Measurements from ENCODE around the gene UBE2M.
"Not testable (repeated sequence)": the region's sequence is repeated elsewhere in the genome, so short reads cannot be mapped to it uniquely, and the experiment has no call there.

UBE2M gene

DNA sequence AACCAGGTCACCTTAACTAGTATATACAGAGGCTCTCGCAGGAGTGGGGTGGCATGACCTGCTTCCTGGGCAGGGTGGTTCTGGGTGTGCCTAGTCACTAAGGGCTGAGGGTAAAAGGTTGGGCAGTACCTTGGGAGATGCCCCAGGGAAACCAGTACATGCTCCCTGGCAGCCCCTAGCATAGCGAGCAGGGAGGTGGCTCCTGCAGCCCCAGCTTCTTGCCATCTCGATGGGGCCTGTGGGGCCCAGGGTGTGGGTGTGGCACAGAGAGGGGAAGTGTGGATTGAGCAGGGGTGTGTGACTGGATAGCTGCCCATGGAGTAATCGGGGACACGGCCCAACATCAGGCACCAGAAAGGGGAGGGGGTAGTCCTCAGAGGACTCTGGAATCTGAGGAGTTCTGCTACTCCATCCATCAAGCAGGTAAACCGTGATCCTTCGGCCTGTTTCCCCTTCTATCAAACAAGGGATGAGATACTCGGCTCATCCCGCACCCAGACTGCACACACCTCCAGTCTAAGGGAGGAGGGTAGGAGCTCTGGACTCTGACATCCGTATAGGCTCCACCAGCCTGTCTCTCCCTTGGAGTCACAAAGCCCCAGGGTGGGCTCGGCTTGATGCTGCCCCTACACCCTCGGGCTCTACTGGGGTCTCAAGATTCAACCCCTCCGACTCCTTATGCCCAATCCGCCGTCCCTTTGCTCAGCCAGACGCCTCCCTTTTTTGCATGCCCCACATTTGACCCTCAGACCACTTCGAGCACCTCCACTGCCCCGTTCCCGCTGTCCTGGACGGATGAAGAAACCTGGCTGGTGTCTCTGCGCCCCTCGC is 39.9 kb downstream of the UBE2M start:
- H3K4me3 ChIP-seq (ENCODE audit: low read length): peak overlapping the region; percentile 88
- DNase-seq (ENCODE audit: low read depth, low spot score): no peak

DNA sequence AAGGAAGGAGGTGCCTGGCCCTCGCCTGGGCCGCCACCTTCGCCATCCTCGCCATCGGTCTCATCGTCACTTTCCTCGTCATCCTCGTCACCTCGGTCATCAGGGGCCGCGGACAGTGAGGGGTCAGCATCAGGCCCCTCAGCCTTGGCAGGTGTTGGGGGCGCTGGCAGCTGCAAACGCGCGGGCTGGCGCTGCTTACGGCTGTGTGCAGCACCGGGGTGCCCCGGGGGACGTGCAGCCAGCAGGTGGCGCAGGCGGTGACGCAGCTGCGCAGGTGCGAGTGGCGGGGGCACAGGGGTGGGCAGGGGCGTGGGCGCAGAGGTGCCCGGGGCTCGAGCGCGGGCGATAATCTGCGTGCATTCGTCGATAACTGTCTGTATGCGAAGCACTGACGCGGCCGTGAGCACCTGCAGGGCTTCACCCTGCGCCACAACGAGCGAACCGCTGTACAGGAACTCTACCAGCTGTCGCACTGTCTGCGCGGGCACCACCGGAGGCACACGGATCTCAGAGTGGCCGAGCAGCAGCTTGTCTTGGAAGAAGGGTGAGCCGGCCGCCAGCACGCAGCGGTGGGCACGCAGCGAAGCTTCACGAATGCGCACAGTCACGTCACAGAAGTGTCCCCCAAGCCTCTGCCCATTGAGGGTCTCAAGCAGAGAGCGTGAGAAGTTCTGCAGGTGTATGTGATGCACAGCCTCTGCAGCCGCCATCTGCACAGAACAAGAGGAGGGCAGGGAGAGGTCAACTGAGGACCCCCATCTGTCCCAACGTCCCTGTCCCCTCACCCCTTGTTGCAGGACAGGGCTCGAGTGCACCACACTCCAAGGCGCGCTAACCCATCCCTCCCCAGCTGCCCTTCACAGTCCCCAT is 41.2 kb downstream of the UBE2M start:
- no peak for DNase-seq (ENCODE audit: low read depth, low spot score)
- H3K4me3 ChIP-seq (ENCODE audit: low read length): no peak overlapping the region

DNA sequence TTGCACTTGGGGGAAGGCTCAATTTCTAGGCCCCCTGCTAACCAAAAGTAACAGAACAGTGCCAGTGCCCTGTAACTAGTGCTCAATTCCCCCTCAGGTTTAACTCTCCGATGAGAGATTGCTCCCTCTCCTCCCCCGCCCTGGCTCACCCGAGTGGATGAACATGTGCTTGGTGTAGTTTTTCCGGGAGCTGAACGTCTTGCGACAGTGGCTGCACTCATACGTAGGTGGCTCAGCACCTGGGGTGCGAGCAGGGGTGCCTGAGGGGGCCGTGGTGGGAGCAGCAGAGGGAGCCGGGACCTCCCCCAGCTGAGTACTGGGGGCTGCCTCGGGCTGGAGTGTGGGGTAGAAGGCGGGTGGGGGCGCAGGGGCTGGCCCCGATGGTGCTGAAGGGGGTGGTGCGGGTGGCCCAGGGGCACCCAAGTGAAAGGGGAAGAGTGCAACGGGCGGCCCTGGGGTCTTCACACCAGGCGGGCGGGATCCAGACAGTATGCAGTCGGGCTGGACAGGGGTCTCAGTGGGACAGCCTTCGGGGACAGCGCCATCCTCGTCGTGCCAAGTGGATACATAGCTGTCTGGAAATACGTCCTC is 42.1 kb downstream of the UBE2M start:
- DNase-seq (ENCODE audit: low read depth, low spot score): no peak
- H3K4me3 ChIP-seq (ENCODE audit: low read length): no peak overlapping the region

DNA sequence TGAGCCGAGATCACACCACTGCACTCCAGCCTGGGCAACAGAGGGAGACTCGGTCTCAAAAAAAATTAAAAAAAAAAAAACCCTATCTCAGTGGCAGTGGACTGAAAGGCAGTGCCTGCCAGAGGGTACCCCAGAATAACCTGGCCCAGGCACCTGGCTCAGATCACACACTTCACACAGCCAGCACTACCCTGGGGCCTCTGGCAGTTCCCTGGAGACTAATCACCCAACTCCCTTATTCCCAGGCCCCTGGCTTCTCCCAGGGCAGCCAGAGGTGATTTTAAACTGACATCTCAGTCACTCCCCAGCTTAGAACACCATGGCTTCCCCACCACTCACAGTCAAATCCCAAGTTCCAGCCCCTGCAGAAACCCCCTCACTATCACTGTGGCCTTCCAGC is 43.2 kb downstream of the UBE2M start:
- no peak overlapping the region for H3K4me3 ChIP-seq (ENCODE audit: low read length)
- no peak for DNase-seq (ENCODE audit: low read depth, low spot score)

DNA sequence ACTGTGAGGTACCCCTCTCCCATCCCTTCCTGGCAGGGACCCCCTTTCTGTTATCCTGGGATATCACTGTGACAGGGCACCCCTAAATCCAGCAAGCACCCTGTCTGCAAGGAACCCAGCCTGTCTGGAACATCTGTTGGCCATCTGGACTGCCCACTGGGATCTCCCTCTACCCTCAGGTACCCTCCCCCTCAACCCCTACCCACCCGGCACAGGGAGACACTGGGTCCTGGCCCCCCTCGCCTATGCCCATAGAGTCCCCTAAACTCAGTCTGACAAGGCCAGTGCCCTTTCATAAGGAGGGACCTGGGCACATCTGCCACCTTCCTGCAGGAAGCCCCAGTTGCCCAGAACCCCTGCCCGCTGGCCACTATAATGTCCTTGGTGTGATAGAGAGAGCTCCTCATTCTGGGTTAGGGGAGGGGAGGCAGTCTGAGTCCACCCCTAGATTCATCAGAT is 43.8 kb downstream of the UBE2M start:
- DNase-seq (ENCODE audit: low read depth, low spot score): no peak
- peak overlapping the region; percentile 98 for H3K4me3 ChIP-seq (ENCODE audit: low read length)

DNA sequence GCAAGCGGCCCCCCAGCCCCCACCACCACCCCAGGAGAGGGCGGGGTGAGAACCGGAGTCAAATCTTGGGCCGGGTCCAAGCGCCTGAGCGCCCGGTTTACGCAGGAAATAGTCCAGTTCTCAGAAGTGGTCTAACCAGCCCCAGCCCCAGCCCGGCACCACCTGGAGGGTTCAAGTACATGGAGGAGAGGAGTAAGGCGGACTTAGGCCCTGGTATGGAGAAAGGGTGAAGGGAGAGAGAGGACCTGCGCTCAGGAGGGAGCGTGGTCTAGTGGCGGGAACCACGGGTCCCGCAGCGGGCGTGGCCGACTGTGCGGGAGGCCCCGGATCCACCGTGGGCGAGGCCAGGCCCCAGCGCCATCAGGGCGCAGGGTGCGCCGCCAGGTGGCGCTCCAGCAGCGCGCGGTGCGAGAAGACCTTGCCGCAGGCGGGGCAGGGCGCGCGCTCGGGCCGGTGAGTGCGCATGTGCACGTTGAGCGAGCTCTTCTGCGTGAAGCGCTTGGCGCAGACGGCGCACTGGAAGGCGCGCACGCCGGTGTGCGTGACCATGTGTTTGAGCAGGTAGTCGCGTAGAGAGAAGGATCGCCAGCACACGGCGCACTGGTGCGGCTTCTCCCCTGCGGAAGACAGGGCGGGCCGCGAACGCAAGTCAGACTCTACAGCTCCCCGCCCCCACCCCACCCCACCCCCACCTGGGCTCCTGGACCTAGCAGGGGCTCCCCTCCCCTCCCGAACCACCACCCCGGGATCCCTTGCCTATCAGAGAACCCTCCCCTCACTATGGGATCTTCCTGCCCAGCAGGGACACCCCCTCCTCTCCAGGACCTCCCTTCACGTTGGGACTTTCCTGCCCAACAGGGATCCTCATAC is 44.5 kb downstream of the UBE2M start:
- DNase-seq (ENCODE audit: low read depth, low spot score): peak; percentile 94
- H3K4me3 ChIP-seq (ENCODE audit: low read length): peak overlapping the region; percentile 98

DNA sequence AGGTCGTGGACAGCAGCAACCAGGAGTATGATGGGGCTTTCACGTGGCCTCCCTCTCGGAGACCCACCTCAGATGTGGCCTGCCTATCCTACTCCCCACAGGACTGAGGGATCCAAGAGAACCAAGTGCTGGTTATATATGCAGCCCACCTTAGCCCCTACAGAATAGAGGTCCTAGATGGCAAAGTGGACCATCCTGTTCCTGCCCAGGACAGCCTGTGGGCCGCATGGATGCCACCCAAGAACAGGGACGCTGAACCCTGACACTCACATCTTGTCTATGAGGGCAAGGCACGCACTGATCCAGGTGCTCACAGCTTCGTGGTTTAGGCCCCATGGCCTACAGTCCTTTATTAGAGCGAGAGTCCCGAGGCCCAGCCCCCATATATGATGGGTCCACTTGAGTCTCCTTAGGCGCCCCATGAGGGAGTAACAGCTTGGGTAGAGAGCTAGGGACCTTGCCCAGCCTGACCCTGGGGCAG is 45.2 kb downstream of the UBE2M start:
- H3K4me3 ChIP-seq (ENCODE audit: low read length): peak overlapping the region; percentile 98
- no peak for DNase-seq (ENCODE audit: low read depth, low spot score)

DNA sequence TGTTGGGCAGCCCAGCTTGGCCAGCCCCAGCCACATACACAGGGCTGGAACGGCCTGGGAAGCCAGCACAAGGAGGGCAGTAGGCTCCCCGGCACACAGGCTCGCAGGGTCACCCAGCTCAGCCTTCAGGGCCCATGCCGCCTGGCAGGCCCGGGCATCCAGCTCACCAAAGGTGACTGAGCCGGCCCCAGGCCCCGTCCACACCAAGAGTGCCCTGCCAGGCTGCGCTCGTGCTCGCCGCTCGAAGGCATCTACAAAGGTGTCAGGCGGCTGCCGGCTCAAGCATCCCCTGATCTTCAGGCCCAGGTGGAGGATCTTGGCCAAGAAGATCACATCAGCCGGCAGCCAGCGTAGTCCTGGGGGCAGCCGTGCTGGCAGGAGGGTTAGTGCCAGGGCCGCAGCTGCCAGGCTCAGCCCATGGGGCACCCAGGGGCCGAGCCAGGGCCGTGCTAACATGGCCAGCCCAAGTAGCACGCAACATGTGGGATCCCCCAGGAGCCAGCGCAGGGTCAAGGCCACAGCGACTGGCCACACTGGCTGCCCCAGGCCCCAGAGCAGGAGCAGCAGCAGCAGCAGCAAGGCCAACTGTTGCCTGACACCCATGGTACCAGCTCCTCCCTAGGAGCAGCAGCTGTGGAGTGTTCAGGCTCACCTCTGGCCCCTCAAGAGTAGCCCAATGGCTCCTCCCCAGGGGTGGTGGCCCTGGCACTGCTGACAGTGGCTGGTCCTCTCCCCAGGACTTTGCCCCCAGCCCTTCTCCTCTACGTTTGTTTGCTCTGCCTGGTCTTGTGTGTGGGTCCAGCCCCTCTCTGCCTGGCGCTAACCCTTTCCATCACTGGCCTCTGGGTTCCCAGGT is 46.8 kb downstream of the UBE2M start, which contains the start of gene SLC27A5:
Gene SLC27A5, minus strand, starts transcription at position 640 of the 856 bp plus-strand sequence. Its CDS starts 37 bp downstream, at position 603.
- H3K4me3 ChIP-seq (ENCODE audit: low read length): no peak within 1 kb of the TSS
- DNase-seq (ENCODE audit: low read depth, low spot score): no peak

DNA sequence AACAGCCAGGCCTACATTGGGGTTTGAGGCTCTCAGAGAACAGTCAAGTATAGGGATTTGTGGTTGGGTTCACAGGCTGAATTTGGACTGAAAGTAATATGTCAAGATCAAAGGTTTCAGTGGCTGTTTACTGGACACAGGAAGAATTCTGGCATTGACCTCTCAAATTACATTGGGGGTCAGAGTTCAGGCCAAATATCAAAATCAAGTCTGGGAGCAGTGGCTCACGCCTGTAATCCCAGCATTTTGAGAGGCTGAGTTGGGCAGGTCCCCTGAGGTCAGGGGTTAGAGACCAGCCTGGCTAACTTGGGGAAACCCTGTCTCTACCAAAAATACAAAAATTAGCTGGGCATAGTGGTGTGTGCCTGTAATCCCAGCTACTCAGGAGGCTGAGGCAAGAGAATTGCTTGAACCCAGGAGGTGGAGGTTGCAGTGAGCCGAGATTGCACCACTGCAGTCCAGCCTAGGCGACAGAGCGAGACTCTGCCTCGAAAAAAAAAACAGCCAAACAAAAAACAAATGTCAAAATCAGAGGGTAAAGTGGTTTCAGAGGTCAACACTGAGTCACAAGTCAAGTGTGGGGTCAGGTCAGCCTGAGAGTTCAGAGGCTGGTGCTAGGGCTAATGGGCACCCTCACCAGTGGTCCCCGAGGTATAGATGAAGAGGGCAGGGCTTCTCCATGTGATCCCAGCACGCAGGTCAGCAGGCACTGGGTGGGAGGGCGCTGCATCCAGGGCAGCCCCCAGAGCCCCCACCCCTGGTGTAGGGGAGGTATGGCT is 48.1 kb downstream of the UBE2M start:
- no peak overlapping the region for H3K4me3 ChIP-seq (ENCODE audit: low read length)
- no peak for DNase-seq (ENCODE audit: low read depth, low spot score)

DNA sequence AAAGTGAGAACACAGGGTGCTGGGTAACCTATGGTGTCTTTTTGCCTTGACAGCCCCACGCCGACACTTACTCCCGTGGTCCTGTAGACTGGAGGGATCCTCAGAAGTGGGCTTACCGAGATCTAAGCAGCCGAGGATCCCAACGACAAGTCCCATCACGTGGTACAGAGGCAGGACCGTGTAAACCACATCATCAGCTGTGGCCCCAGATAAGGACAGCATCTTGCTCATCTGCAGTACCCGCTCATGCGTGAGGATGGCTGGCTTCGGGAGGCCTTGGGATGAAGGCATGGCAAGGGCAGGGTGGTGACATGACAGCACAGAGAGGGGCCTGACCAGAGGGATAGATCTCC is 48.7 kb downstream of the UBE2M start:
- DNase-seq (ENCODE audit: low read depth, low spot score): no peak
- H3K4me3 ChIP-seq (ENCODE audit: low read length): no peak overlapping the region

DNA sequence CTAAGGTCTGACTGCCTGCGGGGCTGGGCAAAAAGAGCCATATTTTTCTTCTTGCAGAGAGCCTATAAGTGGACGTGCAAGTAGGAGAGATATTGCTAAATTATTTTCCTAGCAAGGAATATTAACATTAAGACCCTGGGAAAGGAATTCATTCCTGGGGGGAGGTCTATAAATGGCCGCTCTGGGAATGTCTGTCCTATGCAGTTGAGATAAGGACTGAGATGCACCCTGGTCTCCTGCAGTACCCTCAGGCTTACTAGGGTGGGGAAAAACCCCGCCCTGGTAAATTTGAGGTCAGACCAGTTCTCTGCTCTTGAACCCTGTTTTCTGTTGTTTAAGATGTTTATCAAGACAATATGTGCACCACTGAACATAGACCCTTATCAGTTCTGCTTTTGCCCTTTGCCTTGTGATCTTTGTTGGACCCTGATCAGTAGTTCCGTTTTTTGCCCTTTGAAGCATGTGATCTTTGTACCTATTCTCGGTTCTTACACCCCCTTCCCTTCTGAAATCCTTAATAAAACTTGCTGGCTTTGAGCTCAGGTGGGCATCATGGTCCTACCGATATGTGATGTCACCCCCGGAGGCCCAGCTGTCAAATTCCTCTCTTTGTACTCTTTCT is 50.7 kb downstream of the UBE2M start:
- not testable (repeated sequence) for DNase-seq (ENCODE audit: low read depth, low spot score); H3K4me3 ChIP-seq (ENCODE audit: low read length)

Data from Jurkat, Clone E6-1 (cell line).